HG03460 (cell line): ENCODE results near the gene WDFY2.

Experiments
- ATAC-seq: cut with Tn5 transposase; IDR thresholded peaks from one replicate; pipeline ENCODE4 v1.9.1; 2021; ENCODE audit not compliant: unreplicated experiment

The WDFY2 gene

DNA sequence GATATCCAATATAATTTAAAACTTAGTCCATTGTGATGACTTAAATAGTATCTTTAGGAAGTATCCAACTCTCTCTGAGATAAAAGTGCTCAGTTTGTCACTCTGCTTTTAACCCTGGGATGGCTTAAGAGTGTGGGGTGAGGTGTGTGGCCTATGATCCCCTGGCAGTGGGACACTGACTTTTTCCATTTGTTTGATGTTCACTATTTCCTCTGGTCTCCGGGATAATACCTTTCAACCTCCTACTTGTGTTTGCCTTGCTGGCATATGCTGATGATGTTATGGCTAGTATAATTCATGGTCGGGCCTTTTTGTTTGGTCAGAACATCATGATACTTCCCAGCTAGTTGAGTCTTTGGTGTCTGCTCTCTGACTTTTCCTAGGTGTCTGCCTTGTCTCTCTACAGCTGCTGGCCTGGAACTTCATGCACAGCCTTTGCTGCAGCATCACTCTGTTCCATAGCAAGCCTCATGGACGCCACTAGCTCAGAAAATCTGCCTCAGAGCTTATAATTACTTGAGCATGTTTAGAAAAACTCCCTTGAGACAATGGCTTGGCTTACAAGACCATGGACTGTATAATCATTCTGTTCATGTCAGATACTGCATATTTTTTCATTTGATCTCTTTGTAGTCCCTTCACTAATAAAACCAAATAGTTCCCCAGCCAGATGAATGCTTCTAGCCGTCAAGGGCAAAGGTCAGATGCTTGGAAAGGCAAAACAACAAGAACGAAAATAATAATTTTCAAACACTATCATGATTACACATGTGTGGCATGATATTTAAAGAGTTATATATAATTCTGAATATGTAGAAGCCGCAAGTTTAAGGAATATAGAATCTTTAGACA, 75.2 kb downstream of the WDFY2 start:
- ATAC-seq: no peak

DNA sequence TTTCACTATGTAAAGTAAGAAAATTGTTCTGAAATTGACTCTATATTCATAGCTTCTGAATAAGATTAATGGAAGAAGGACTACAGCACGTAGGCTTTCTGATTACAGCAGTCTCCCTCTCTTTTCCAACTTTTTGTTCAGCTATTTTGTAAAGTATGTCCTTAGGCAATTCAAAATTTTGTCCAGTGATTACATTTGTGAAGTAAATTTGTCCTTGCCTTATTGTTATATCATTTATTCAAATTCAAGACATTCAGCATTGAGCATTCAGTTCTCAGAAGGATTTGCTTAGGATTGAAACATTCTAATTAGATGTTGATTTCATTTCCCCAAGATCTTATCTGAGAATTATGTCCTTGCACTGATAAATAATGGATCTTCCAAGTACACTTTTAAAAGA, 76.6 kb downstream of the WDFY2 start:
- ATAC-seq: no peak

DNA sequence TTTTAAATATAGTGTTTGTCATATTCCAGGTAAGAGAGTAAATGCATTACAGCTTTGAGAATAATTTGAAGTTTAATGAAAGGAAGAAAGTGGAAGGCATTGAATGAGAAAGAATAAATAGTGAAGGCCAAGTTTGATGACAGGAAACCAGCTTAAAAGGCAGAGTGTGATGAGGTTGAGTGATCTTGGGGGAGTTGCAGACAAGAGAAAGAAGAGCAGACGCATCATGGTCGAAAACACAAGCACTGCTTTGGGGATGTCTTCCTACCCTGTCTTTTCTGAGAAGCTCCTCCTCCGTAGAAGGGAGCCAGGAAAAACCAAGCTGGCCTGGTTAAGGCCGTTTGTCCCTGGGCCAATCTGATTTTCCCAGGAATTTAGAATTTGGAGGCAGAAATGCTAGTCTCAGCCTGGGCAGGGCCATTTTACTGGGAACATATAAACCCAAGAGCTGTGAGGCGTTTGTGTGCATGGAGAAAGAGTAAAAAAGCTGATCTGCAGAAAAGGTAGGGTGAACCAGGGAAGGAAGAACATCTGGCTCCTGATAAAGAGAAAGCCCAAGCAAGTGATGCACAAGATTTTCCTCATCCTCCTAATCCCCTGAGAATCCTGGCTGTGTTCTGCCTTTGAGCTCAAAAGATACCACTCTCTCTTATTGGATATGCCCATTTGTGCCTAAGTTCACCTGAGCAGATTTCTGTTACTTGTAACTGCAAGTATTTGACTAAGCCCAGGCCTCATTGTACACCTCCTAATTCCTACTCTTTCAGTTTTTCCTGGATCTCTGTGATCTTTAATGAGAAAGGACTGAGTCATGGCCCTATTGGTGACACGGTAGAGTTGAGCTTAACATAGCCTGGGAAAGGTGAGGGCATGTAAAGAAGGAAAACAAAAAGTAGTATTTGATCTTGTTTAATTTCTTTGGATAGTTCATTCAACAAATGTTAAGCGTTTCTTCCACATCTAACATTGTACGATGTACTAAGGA, 80.0 kb downstream of the WDFY2 start:
- ATAC-seq: no peak

DNA sequence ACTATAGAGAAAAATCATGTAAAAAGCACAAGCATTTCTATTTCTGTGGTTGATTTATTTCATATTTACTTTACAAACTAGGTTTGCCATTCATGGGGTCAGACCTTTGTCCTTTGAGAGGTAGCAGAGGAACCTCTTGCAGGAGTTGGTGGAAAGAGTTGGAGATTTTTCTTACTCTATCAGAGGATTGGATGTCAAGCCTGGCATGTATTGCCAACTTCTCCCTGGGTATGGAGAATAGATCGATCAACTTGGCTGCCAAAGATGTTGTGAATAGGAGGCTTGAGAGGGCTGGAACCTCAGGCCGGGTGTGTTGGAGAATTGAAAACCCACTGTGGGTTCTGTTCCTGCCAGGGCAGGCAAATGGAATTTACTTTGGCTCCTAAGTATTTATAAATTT, 81.2 kb downstream of the WDFY2 start:
- ATAC-seq: no peak

DNA sequence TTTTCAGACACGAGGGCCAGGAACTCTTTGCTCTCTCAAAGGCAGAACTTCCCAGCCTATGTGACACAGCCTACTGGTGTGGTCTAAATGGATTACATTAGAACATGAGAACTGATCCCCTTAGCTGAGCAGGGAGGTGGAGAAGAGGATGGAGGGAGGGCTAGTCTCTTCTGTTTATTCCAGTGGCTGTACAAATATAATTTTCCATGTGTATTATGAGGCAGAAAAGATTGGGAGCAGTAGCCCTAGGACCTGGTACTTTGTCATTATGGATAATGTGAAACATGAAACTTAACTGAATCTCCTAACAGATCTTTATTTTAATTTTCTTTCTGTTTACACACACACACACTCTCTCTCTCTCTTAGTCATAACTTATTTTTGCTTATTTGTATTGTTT, 82.1 kb downstream of the WDFY2 start:
- ATAC-seq: no peak

DNA sequence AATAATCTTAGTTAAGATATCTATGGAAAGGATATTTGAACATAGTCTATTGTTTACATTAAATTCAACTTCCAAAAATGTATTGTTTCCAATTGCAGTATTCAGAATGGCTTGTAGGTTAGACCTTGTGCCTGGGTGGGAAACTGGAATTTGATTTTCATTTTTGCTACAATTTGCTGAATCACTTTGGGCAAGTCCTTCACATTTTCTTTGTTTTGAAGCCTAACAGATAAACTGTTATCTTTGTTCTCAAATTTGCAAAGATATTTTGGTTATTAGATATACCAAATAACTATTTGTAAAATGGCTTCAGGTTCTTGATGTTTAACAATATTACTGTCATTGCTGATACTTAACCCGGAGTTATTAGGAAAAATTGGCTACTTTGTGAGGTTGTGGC, 82.6 kb downstream of the WDFY2 start:
- ATAC-seq: no peak

DNA sequence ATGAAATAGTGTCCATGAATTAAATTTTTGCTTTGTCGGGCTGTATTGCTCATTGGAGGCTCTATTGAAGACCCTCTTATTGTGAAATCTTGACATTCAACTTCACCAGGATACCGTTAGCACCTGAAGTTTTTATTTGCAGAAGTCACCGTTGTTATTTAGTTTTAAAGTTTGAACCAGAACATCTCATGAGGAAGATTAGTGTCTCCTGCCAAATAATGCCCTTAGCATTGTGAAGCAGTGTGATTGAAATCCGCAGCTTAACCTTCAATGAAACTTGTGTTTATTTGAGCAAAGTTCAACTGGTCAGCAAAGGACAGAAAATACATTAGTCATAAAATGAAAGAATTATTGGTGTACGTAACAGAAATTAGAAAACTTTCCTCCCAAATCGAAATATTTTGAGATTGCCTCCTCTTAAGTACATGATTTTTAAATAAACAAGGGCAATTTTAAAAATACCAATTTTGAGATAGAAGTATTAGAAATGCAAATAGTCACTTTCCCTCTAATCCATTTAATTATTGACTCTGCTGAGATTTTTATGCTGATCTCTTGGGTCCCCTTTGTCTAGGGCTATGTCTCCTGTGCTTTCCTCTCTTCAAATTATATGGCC, 84.4 kb downstream of the WDFY2 start:
- ATAC-seq: no peak

DNA sequence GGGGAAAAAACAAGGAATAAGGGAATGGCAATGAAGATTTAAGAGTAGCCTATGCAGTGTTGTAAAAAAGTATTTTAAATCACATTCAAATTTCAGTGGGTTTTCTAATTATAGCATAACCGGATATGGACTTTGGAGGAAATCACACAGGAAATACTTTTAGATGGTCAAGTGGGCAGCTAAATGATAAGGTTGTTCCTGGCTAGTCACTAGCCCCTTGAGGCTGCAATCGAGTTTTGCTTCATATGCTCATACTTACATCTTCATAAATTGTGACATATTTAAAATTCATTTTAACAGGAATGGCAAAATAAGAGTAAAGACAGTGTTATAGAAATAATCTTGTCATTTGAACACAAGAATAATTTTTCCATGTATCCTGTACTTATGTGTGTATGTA, 88.9 kb downstream of the WDFY2 start:
- ATAC-seq: no peak

DNA sequence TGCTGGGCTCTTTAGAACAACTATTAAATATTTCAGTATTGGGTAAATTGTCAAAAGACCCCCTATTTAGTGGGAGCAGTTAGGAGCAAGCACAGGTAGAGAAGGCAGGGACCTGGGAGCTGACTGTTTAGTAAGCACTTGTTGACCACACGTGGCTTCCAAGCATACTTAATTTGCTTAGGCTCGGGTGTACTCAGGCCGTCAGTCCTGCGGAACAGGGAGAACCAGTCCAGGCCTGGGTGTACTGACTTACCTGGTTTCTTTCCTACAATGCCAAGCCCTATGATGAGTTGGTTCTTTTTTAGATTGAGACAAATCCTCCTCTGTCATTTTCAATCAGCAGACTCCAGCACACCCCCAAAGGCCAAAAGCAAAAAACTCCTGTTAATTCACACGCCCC, 90.0 kb downstream of the WDFY2 start:
- no peak for ATAC-seq

DNA sequence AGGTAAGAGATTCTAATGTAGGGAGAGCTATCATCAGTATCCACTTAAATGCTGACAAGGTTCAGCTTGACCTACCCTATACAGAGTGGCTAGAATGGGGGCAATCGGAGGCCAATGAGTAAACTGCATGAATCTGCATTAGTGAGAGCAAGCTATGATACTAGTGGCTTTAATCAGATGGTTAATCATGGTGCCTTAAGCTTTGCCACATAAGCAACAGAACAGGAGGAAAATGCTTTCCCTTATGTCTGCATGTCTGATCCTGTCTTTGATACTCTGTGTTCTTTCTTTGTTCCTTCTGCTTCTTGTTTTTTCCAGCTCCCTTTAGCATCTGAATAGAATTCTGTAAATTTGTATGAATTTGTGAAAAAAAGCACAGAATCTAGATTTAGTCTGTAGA, 91.1 kb downstream of the WDFY2 start:
- ATAC-seq: no peak

DNA sequence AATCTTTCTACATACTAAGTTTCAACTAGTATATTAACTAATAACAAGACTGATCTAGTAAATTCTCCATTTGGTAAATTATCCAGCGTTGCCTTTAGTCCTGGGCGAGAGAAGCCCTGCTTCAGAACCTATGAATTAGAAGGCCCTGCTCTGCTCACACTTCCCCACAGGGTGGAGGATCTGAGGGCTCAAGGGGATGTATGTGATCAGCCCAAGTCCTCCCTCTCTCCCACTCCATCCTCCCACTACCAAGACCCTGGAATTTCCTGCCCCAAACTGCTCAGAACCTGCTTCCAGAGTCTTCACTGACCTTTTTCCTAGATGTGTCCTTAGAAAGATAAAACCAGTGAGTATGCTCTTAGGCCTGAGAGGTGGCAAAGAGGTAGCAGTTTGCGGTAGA, 91.6 kb downstream of the WDFY2 start:
- ATAC-seq: no peak

DNA sequence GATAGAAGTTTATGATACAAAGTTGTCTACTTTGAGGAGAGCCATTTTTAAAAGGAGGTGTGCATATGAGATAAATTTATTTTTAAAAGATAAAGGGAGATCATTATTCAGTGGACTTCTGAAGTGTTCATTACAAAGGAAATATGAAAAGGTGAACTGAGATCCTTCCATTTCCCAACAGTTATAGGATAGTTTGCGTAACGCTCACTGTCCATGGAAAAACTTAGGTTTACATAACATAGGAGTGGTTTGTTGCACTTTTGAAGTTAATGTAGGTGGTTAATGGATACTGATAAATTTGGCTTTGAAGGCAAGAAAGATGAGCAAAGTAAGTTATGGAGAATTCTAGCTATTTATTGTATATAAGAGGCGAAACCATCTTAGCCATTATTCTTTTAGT, 92.5 kb downstream of the WDFY2 start:
- no peak for ATAC-seq

DNA sequence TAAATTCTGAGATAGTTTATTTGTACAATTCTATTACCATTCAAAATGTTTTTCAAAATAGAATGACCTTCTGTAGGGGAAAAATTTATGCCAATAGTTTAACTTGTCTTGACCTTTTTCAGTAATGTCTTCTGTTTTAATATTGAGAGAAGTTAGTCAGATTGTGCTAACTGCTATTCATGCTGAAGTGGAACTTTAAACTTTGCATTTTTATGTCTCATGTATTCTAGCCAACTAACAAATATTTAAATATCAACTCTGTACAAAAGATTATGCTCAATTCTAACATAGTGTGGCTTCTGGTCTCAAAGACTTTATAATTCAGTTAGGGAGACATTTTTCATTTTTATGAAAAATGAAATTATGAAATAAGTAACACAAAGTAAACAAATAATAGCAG, 94.2 kb downstream of the WDFY2 start:
- ATAC-seq: no peak

DNA sequence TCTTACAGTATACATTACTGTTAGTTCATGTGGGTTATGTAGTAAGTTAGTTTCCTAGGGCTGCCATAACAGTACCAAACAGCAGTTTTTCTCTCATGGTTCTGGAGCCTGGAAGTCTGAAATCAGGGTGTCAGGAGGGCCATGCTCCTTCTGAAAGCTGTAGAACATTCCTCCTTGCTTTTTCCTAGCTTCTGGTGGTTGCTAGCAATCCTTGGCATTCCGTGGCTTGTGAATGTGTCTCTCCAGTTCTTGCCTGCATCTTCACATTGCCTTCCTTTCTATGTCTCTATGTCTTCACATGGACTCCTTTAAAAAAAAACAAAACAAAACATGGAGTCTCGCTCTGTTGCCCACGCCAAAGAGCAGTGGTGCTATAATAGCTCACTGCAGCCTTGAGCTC, 95.4 kb downstream of the WDFY2 start:
- no peak for ATAC-seq

DNA sequence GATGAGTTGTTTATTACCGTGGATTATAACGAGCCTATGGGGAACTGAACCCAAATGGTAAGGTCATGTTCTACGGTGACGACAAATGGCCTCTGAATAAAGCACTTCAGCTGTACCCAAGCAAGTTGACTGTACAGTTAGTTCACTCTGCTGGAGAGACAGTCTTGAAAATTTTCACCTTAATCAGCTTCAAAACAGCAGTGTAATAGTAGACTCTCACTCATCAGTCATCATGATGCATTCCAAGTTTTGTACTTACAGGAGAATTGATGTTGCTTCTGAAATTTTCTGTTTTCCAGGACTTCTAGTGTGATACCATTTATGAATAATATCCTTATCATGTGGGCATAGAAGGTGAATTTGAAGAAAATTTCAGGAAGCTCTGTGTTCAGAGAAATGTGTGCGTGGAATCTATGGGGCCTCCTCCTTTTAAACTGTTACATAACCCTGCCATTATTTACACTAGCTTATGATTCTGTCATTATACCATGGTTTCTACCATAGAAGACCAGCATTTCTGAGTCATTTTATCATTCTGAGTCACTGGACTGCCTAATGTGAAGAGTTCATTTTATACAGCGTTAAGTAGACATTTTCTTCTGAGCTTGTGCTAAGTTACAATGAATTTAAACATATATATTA, 96.9 kb downstream of the WDFY2 start:
- no peak for ATAC-seq

DNA sequence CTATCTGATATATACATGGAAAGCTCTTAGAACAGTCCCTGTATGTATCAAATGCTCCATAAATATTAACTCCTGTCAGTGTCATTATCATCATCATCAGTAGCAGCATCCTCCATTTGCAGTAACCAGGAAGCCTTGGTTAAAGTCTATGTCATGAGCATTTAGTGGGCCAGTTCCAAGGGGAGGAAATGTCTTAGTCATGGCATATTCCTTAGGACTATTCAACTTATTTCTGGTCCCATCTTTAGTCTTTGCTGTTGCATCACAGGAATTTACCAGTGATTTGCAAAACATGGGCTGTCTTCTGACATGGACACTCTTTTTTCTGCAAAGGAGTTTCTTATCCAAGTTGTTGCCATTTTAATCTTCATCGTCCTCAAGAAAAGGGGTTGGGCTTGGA, 98.4 kb downstream of the WDFY2 start:
- ATAC-seq: no peak

DNA sequence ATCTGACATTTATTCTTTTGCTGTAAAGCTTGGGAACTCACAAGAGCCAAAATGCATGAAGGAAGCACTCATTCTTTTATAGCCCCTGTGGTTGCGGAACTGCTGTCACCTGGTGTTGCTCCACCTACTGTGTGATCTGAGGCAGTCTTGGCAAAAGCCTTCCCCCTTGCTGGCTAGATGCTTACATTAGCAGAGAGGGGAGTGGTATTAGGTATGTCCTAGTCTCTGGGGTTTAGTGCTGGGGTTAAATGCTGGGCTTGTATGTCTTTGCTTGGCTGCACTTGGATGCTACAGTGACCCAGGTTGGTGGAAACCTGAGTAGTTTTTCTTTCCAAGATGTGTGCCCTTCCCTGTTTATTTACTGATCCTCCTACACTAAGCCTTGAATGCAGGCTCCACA, 99.3 kb downstream of the WDFY2 start:
- no peak for ATAC-seq

DNA sequence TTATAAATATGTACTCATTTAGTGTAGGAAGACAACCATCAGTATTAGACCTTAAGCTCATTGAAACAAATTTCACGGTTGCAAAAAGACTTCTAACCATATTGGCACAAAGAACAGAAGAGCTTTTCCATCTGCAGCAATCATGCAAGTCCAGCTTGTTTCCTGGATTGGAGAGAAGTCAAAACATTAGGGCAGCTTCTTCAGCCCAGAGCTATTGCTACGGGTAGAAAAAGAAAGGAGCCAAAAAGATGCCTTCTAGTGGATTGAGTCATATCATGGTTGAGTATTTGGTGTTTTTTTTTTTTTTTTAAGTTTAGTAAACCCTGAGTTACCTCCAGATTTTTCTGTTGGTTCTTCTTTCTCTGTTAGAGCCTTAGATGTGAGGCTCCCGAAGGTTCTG, 99.8 kb downstream of the WDFY2 start:
- ATAC-seq: no peak

DNA sequence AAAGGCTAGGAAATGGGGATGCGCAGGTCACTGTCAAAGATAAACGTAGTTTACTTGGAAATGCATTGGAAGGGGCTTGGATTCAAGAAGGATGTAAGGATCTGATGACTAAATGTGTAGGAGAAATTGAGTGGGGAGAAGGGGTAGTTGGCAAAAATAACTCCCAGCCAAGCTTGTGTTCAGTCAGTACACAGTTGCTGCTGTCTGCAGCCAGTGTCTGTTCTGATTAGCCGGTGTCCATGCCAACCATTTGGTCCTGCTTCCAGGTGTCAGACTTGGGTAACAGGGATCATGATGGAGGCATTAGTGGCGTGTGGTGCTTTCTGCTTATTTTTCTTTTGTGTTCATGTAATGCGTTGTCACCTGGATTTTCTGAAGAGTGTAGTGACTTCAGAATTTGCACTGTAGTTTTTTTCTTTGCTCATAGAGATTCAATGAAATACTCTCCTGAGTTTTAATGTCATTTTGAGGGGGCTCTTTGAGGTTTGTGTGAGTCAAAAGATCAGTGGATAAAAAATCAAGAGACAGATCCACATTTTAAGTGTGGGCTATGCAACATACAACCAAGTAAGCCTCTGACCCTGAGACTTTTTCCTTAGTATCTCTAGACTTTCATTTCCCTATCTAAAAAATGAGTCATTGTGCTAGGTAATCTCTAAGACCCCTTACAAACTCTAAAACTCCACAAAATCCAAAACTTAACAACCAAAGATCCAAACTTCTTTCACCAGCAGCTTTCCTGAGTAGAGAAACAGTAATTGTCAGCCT, 103.9 kb downstream of the WDFY2 start:
- ATAC-seq: no peak

DNA sequence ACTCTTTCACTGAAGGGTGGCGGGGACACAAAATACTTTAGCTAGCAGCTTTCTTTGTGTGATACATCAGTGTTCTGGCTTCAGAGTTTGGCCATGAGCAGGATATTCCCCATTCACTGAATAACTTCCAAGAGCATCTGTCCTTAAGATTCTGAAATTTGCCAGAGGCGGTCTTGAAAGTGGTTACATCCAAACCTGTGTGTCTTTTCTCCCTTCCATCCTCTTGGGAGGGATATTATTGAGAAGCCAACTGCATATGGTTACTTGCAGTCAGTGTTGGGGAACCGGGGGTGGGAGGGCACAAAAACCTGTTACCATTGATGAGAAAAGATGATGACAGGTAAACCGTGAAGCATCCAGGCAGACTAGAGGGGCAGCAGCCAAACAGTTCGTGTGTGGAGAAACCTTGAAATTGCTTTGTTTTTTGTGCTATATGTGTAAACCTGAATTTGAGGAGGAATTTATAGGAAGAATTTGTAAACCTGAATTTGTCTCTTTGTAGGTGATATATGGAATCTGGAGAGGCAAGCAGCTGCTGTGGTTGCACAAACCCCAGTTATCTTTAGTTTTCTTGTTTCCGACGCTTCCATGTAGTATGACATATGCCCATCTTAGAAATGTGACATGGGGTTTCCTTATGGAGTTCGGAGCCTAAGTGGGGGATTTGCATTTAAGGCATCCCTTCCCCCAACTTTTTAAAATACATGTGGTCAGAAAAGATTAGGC, 104.8 kb downstream of the WDFY2 start:
- no peak for ATAC-seq
